ENCODE results near the gene FANCE. TPM values are rescaled to one million over a fixed set of nuclear protein-coding genes. Genes with fewer than 3 reads are reported as not detected.

FANCE gene
- polyA plus RNA-seq, 3 donors: 1.8 to 3.0 (median 2.9) TPM

GRCh38 chr6:35478259-35478658 lies 26.1 kb downstream of the FANCE start:
- no peak overlapping the region for H3K4me3 Mint-ChIP-seq
- H3K4me1 ChIP-seq (ENCODE audit: control insufficient read depth in 1 of 2, insufficient read depth in 2 of 2, low read length in 2 of 2): no peaks in the 10 kb centered on the region
- H3K27ac Mint-ChIP-seq: no peak overlapping the region
- H3K4me2 ChIP-seq (replicated peaks; ENCODE audit: extremely low read depth, low read length, poor library complexity, severe bottlenecking): no peak overlapping the region
- no peak overlapping the region for H3K27ac ChIP-seq (ENCODE audit: low read depth in 1 of 2, low read length in 2 of 2)
- H2AFZ ChIP-seq (ENCODE audit: insufficient read depth, low read depth, low read length, poor library complexity, severe bottlenecking): no peak overlapping the region
- H3K9me3 Mint-ChIP-seq: peaks cover 0 to 1% (median 0%) of the 10 kb centered on the region in 7 donors
- H3K27me3 Mint-ChIP-seq (ENCODE audit: low read depth in 3 of 3): peaks cover 2 to 11% (median 6%) of the 10 kb centered on the region in 3 donors
- no peaks in the 10 kb centered on the region for H3K27me3 ChIP-seq (ENCODE audit: control insufficient read depth in 2 of 2, insufficient read depth in 2 of 2, low read length in 2 of 2)
- TF ChIP-seq CTCF (IDR thresholded peaks at IDR 0.05): no peak
- no peaks in the 10 kb centered on the region for H3K9me3 ChIP-seq (replicated peaks in 1 of 2; ENCODE audit: control insufficient read depth in 1 of 2, insufficient read depth in 1 of 2, low read length in 2 of 2)
- peaks cover 3 to 10% of the 10 kb centered on the region in 2 donors for H3K36me3 ChIP-seq (replicated peaks in 1 of 2; ENCODE audit: control insufficient read depth in 1 of 2, insufficient read depth in 2 of 2, low read length in 2 of 2)
- no peak for DNase-seq
- H3K36me3 Mint-ChIP-seq: peaks cover 6 to 14% of the 10 kb centered on the region in 2 donors
- intact Hi-C loops (cut with micrococcal nuclease): no loop called here
- peaks cover 6% of the 10 kb centered on the region for H4K20me1 ChIP-seq (ENCODE audit: insufficient read depth, low read length)
- H3K4me3 ChIP-seq (replicated peaks in 1 of 3; ENCODE audit: low read depth in 2 of 3, low read length in 3 of 3): no peak overlapping the region
- peaks cover 2% of the 10 kb centered on the region for H3K4me1 Mint-ChIP-seq
- no peak overlapping the region for H3K9ac ChIP-seq (ENCODE audit: insufficient read depth, low read length, poor library complexity, severe bottlenecking)
- H3K79me2 ChIP-seq (ENCODE audit: insufficient read depth, low read length): no peaks in the 10 kb centered on the region
- WGBS (ENCODE audit: insufficient coverage): 82% methylated on average over 7 of the region's 7 CpGs

GRCh38 chr6:35480176-35480575 lies 28.0 kb downstream of the FANCE start:
- no peaks in the 10 kb centered on the region for H3K9me3 Mint-ChIP-seq
- Histone ChIP-seq H3K4me3 (replicated peaks in 1 of 3; ENCODE audit: low read depth in 2 of 3, low read length in 3 of 3) (no peak overlapping the region), H3K27ac (ENCODE audit: low read depth in 1 of 2, low read length in 2 of 2) (no peak overlapping the region), H3K9ac (ENCODE audit: insufficient read depth, low read length, poor library complexity, severe bottlenecking) (no peak overlapping the region), H3K36me3 (replicated peaks in 1 of 2; ENCODE audit: control insufficient read depth in 1 of 2, insufficient read depth in 2 of 2, low read length in 2 of 2) (no peaks in the 10 kb centered on the region), H3K79me2 (ENCODE audit: insufficient read depth, low read length) (no peaks in the 10 kb centered on the region), H3K4me1 (ENCODE audit: control insufficient read depth in 1 of 2, insufficient read depth in 2 of 2, low read length in 2 of 2) (no peaks in the 10 kb centered on the region), H3K9me3 (replicated peaks in 1 of 2; ENCODE audit: control insufficient read depth in 1 of 2, insufficient read depth in 1 of 2, low read length in 2 of 2) (no peaks in the 10 kb centered on the region), H2AFZ (ENCODE audit: insufficient read depth, low read depth, low read length, poor library complexity, severe bottlenecking) (no peak overlapping the region), H3K4me2 (replicated peaks; ENCODE audit: extremely low read depth, low read length, poor library complexity, severe bottlenecking) (no peak overlapping the region), H3K27me3 (ENCODE audit: control insufficient read depth in 2 of 2, insufficient read depth in 2 of 2, low read length in 2 of 2) (no peaks in the 10 kb centered on the region), H4K20me1 (ENCODE audit: insufficient read depth, low read length) (no peaks in the 10 kb centered on the region)
- TF ChIP-seq CTCF (IDR thresholded peaks at IDR 0.05): no peak
- H3K27me3 Mint-ChIP-seq (ENCODE audit: low read depth in 3 of 3): peaks cover 5 to 16% (median 8%) of the 10 kb centered on the region in 3 donors
- intact Hi-C loops (cut with micrococcal nuclease): no loop called here
- no peak overlapping the region for H3K4me3 Mint-ChIP-seq
- DNase-seq: no peak
- H3K36me3 Mint-ChIP-seq: peaks cover 0 to 5% of the 10 kb centered on the region in 2 donors
- peaks cover 5% of the 10 kb centered on the region for H3K4me1 Mint-ChIP-seq
- no peak overlapping the region for H3K27ac Mint-ChIP-seq
- 100% methylated on average over 4 of the region's 12 CpGs for WGBS (ENCODE audit: insufficient coverage)

Data from CD14-positive monocyte (primary cell).